ENCODE results near the gene DUT.

DNA sequence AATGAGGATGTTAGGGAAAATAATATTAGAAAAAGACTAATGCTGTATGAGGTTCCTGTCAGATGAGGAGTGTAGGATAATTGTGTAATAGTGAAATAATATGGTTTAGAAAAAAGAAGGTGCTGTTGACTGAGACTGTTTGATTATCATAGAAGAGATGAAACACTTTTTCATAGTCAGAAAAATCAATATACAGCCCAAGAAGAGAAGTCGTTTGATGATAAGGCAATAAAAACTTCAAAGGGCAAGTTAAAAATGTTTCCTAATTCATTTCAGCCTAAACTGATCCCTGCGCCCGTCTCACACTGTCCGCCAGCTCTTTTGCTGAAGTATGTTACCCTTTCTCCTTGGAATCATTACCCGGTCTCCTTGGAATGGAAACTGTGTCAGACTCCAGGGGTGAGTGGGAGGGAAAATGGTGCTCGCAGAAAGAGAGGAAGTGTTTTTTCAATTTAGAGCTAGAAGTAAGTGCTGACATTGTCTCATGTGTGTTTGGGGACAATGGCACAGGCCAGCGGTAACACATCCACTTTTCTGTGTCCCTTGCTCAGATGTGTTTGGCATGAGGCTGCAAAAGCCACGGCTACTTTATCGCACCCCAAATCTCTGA lies 23.6 kb downstream of the DUT start:
- TF ChIP-seq ZFP30 (CRISPR knock-in tag; IDR thresholded peaks at IDR 0.05) (no peak), TOX (CRISPR knock-in tag; IDR thresholded peaks at IDR 0.05; ENCODE audit: borderline replicate concordance) (no peak)
